HG03354 (cell line): Measurements from ENCODE around the gene ANK3.

Source experiments
- ATAC-seq: cut with Tn5 transposase; IDR thresholded peaks from one replicate; pipeline ENCODE4 v1.9.1; 2021; ENCODE audit warnings: mild to moderate bottlenecking; ENCODE audit not compliant: unreplicated experiment, poor library complexity, severe bottlenecking

The ANK3 gene

GRCh38 chr10:60203993-60204618, 185.6 kb downstream of the ANK3 start:
- no peak for ATAC-seq

- no peak for ATAC-seq
Observed at GRCh38 chr10:60200682-60201053, 189.0 kb downstream of the ANK3 start.

- ATAC-seq: no peak
Observed at GRCh38 chr10:60200012-60200681, 189.5 kb downstream of the ANK3 start.

- no peak for ATAC-seq
Observed at GRCh38 chr10:60197206-60197605, 192.5 kb downstream of the ANK3 start.

- no peak for ATAC-seq
Observed at GRCh38 chr10:60194421-60194820, 195.3 kb downstream of the ANK3 start.

- ATAC-seq: no peak
Observed at GRCh38 chr10:60192946-60193345, 196.7 kb downstream of the ANK3 start.

- no peak for ATAC-seq
Observed at GRCh38 chr10:60189861-60190475, 199.7 kb downstream of the ANK3 start.

GRCh38 chr10:60188548-60188947, 201.1 kb downstream of the ANK3 start:
- no peak for ATAC-seq

- no peak for ATAC-seq
Observed at GRCh38 chr10:60187691-60188090, 202.0 kb downstream of the ANK3 start.

- no peak for ATAC-seq
Observed at GRCh38 chr10:60186315-60187071, 203.2 kb downstream of the ANK3 start.

GRCh38 chr10:60185421-60185820, 204.3 kb downstream of the ANK3 start:
- ATAC-seq: no peak

GRCh38 chr10:60182691-60183090, 207.0 kb downstream of the ANK3 start:
- ATAC-seq: no peak

- no peak for ATAC-seq
Observed at GRCh38 chr10:60176925-60177324, 212.8 kb downstream of the ANK3 start.

- ATAC-seq: no peak
Observed at GRCh38 chr10:60175441-60175971, 214.2 kb downstream of the ANK3 start.

- ATAC-seq: no peak
Observed at GRCh38 chr10:60172363-60172990, 217.2 kb downstream of the ANK3 start.

GRCh38 chr10:60171436-60172013, 218.2 kb downstream of the ANK3 start:
- ATAC-seq: no peak

- no peak for ATAC-seq
Observed at GRCh38 chr10:60170250-60170649, 219.4 kb downstream of the ANK3 start.

GRCh38 chr10:60169111-60169510, 220.6 kb downstream of the ANK3 start:
- no peak for ATAC-seq

GRCh38 chr10:60167050-60167449, 222.6 kb downstream of the ANK3 start:
- no peak for ATAC-seq

GRCh38 chr10:60163786-60164185, 225.9 kb downstream of the ANK3 start:
- ATAC-seq: no peak
